GM12872 (cell line): ENCODE measurements around the gene C1QTNF7.

Experiments used
- TF ChIP-seq, protein P1 (sequence below): IDR thresholded peaks from 3 replicates; pipeline ENCODE4 v1.5.1; 2011; ENCODE audit warnings: low read depth, mild to moderate bottlenecking, low read length, moderate library complexity; ENCODE audit not compliant: insufficient read depth

C1QTNF7 gene

DNA sequence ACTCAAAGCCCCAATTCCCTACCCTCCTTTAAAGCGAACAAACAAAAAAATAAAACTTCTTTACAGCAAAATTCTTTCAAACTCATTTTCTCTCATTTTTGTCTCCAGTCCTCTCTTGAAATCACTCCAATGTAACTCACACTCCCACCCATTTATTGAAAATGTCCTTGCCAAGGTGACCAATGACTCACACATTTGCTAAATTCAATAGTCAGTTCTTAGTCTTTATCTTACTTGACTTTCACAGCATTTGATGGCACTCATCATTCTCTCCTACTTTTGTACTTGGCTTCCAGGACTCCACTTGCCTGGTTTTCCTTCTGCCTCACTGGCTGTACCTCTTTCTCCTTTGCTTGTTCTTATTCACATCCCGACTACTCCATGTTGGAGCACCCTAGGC, 61.7 kb downstream of the C1QTNF7 start:
- TF ChIP-seq, protein P1, sequence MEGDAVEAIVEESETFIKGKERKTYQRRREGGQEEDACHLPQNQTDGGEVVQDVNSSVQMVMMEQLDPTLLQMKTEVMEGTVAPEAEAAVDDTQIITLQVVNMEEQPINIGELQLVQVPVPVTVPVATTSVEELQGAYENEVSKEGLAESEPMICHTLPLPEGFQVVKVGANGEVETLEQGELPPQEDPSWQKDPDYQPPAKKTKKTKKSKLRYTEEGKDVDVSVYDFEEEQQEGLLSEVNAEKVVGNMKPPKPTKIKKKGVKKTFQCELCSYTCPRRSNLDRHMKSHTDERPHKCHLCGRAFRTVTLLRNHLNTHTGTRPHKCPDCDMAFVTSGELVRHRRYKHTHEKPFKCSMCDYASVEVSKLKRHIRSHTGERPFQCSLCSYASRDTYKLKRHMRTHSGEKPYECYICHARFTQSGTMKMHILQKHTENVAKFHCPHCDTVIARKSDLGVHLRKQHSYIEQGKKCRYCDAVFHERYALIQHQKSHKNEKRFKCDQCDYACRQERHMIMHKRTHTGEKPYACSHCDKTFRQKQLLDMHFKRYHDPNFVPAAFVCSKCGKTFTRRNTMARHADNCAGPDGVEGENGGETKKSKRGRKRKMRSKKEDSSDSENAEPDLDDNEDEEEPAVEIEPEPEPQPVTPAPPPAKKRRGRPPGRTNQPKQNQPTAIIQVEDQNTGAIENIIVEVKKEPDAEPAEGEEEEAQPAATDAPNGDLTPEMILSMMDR, result no peak

DNA sequence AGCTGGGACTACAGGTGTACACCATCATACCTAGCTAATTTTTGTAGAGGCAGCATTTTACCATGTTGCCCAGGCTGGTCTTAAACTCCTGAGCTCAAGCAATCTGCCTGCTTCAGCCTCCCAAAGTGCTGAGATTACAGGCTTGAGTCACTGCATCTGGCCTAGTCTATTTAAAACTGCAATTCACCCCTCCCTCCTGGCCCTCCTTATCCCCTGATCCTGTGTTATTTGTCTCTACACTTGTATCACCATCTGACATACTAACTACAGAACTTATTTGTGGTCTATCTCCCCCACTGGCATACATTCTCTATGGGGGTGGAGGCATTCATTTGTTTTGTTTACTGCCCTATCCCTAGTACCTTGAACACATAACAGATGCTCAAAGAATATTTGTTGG, 65.6 kb downstream of the C1QTNF7 start:
- TF ChIP-seq, protein P1, result no peak

DNA sequence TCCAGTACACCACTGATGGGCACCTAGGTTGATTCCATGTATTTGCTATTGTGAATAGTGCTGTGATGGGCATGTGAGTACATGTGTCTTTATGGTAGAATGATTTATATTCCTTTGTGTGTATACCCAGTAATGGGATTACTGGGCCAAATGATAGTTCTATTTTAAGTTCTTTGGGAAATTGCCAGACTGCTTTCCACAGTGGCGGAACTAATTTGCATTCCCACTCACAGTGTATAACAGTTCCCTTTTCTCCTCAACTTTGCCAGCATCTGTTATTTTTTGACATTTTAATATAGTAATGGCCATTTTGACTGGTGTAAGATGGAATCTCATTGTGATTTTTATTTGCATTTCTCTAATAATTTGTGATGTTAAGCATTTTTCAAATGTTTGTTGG, 67.8 kb downstream of the C1QTNF7 start:
- TF ChIP-seq, protein P1, result no peak
